ENCODE results near the gene ISY1.

DNA sequence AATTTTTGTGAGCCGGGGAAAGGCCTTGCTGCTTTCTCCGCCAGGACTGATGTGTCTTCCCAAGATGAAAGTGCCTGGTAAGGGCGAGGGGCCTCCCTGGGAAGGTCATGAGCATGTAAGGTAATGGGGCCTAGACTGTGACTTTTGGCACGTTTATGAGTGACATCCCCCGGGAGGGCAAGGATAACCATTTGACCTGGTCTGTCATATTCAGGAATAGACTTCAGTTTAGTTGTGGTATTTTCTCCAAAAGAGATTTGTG is 23.5 kb upstream of the ISY1 start:
- TF ChIP-seq POLR2A (IDR thresholded peaks at IDR 0.05) (no peak), EP300 (IDR thresholded peaks at IDR 0.05) (no peak)
- TF ChIP-seq, protein P1, sequence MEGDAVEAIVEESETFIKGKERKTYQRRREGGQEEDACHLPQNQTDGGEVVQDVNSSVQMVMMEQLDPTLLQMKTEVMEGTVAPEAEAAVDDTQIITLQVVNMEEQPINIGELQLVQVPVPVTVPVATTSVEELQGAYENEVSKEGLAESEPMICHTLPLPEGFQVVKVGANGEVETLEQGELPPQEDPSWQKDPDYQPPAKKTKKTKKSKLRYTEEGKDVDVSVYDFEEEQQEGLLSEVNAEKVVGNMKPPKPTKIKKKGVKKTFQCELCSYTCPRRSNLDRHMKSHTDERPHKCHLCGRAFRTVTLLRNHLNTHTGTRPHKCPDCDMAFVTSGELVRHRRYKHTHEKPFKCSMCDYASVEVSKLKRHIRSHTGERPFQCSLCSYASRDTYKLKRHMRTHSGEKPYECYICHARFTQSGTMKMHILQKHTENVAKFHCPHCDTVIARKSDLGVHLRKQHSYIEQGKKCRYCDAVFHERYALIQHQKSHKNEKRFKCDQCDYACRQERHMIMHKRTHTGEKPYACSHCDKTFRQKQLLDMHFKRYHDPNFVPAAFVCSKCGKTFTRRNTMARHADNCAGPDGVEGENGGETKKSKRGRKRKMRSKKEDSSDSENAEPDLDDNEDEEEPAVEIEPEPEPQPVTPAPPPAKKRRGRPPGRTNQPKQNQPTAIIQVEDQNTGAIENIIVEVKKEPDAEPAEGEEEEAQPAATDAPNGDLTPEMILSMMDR (IDR thresholded peaks at IDR 0.05) = no peak
